Liver (tissue), 9 donors: ENCODE results near the gene EHMT1. TPM values are rescaled to one million over a fixed set of nuclear protein-coding genes. Genes with fewer than 3 reads are reported as not detected.

Experiments
- DNase-seq: peaks from one replicate; pipeline ENCODE4 v3.0.0-alpha.2; 2017; ENCODE audit warnings: low spot score
- H3K27ac ChIP-seq, 2 donors: one replicate each; pipeline ENCODE4 v1.7.0; 2013; ENCODE audit warnings: inconsistent platforms in 2 of 2, low read length in 2 of 2, control low read depth in 1 of 2, low read depth in 1 of 2, mild to moderate bottlenecking in 1 of 2
- H3K27me3 ChIP-seq, 4 donors: one replicate each; pipeline versions ENCODE4 v1.6.1 to v1.7.0; 2013; ENCODE audit warnings: low read length in 3 of 4, inconsistent platforms in 1 of 4, mild to moderate bottlenecking in 1 of 4, moderate library complexity in 1 of 4; ENCODE audit not compliant: control insufficient read depth in 4 of 4, insufficient read depth in 4 of 4
- H3K36me3 ChIP-seq, 4 donors: one replicate each; pipeline versions ENCODE4 v1.6.1 to v1.7.0; 2013; ENCODE audit warnings: low read length in 3 of 4, mild to moderate bottlenecking in 3 of 4, low read depth in 1 of 4, moderate library complexity in 1 of 4; ENCODE audit not compliant: control insufficient read depth in 4 of 4, insufficient read depth in 3 of 4
- H3K4me1 ChIP-seq, 4 donors: one replicate each; pipeline versions ENCODE4 v1.6.1 to v1.7.0; 2013; ENCODE audit warnings: low read length in 3 of 4, mild to moderate bottlenecking in 3 of 4, moderate library complexity in 1 of 4; ENCODE audit not compliant: control insufficient read depth in 4 of 4, insufficient read depth in 4 of 4
- H3K4me3 ChIP-seq, 3 donors: one replicate each; pipeline versions ENCODE4 v1.6.1 to v1.7.0; 2013; ENCODE audit warnings: low read length in 3 of 3, control low read depth in 1 of 3, low read depth in 1 of 3, mild to moderate bottlenecking in 1 of 3
- H3K9ac ChIP-seq, 2 donors: one replicate each; pipeline ENCODE4 v1.7.0; 2013; ENCODE audit warnings: low read length in 2 of 2, mild to moderate bottlenecking in 2 of 2, moderate library complexity in 2 of 2, control low read depth in 1 of 2, low read depth in 1 of 2
- H3K9me3 ChIP-seq, 4 donors: one replicate each; pipeline versions ENCODE4 v1.6.1 to v1.7.0; 2013; ENCODE audit warnings: low read length in 3 of 4; ENCODE audit not compliant: control insufficient read depth in 4 of 4
- ATF3 ChIP-seq: IDR thresholded peaks from 2 replicates; pipeline ENCODE4 v1.6.1; 2016; ENCODE audit warnings: antibody characterized with exemption
- CTCF ChIP-seq: fragments of 150-350 bp; IDR thresholded peaks from 2 replicates; pipeline ENCODE4 v1.5.1; 2017; ENCODE audit warnings: improper control_type of control experiment, low read depth, low read length; ENCODE audit not compliant: missing input control
- EGR1 ChIP-seq, 2 donors: IDR thresholded peaks; 2 replicates each; pipeline ENCODE4 v1.6.1; 2016 to 2018; ENCODE audit warnings: antibody characterized with exemption in 2 of 2, low read depth in 2 of 2
- FOXA2 ChIP-seq: IDR thresholded peaks from 2 replicates; pipeline ENCODE4 v1.6.1; 2016; ENCODE audit warnings: antibody characterized with exemption
- HNF4A ChIP-seq, 2 donors: conservative IDR thresholded peaks; 2 replicates each; pipeline ENCODE4 v1.6.1; 2016; ENCODE audit warnings: antibody characterized with exemption in 2 of 2, mild to moderate bottlenecking in 2 of 2
- JUND ChIP-seq, 2 donors: IDR thresholded peaks; 2 replicates each; pipeline ENCODE4 v1.6.1; 2016; ENCODE audit warnings: antibody characterized with exemption in 2 of 2
- MAX ChIP-seq: IDR thresholded peaks from 2 replicates; pipeline ENCODE4 v1.6.1; 2016; ENCODE audit warnings: antibody characterized with exemption
- NR2F2 ChIP-seq: IDR thresholded peaks from 2 replicates; pipeline ENCODE4 v1.6.1; 2016; ENCODE audit warnings: antibody characterized with exemption
- RAD21 ChIP-seq, 2 donors: IDR thresholded peaks; 2 replicates each; pipeline ENCODE4 v1.6.1; 2016; ENCODE audit warnings: antibody characterized with exemption in 2 of 2, mild to moderate bottlenecking in 2 of 2
- RXRA ChIP-seq, 2 donors: IDR thresholded peaks; 2 replicates each; pipeline ENCODE4 v1.6.1; 2017 to 2018; ENCODE audit warnings: antibody characterized with exemption in 2 of 2, mild to moderate bottlenecking in 1 of 2
- SP1 ChIP-seq: IDR thresholded peaks from 2 replicates; pipeline ENCODE4 v1.6.1; 2018; ENCODE audit warnings: antibody characterized with exemption, mild to moderate bottlenecking
- YY1 ChIP-seq: IDR thresholded peaks from 2 replicates; pipeline ENCODE4 v1.6.1; 2016; ENCODE audit warnings: antibody characterized with exemption, mild to moderate bottlenecking
- ZBTB33 ChIP-seq: IDR thresholded peaks from 2 replicates; pipeline ENCODE4 v1.6.1; 2016; ENCODE audit warnings: antibody characterized with exemption
- WGBS: extraction: QIAGEN DNeasy Blood & Tissue Kit; methylation state at CpG from one replicate; pipeline ENCODE4 v1.1.7; 2013; 5-methylcytosine and 5-hydroxymethylcytosine counted together
- polyA plus RNA-seq, 2 donors: library from polyadenylated mRNA; stranded (reverse) in 1 of 2; unstranded in 1 of 2; fragments of 200-250 nt in 1 of 2; fragments of >200 nt in 1 of 2; fragmentation: Nextera tagmentation in 1 of 2; extraction: Ambion mirVana in 1 of 2; gene quantifications; one replicate each; pipeline versions ENCODE4 v1.2.1 to v1.2.3, GENCODE V29; 2013 to 2015
- total RNA-seq, 2 donors: library from RNA; depleted of rRNA; stranded (reverse); fragments of >200 nt; gene quantifications; one replicate each; pipeline ENCODE4 v1.2.3, GENCODE V29; 2014
- TF ChIP-seq, protein P1 (sequence below): IDR thresholded peaks from 2 replicates; pipeline ENCODE4 v1.6.1; 2016; ENCODE audit warnings: antibody characterized with exemption, mild to moderate bottlenecking
- donor health status: healthy.
- donor health status: healthy.
- donor health status: healthy.
- donor health status: healthy.
- donor health status: healthy.

The EHMT1 gene
- total and polyA plus RNA-seq, 4 donors, result 16.1 to 48.2 (median 27.3) TPM

DNA sequence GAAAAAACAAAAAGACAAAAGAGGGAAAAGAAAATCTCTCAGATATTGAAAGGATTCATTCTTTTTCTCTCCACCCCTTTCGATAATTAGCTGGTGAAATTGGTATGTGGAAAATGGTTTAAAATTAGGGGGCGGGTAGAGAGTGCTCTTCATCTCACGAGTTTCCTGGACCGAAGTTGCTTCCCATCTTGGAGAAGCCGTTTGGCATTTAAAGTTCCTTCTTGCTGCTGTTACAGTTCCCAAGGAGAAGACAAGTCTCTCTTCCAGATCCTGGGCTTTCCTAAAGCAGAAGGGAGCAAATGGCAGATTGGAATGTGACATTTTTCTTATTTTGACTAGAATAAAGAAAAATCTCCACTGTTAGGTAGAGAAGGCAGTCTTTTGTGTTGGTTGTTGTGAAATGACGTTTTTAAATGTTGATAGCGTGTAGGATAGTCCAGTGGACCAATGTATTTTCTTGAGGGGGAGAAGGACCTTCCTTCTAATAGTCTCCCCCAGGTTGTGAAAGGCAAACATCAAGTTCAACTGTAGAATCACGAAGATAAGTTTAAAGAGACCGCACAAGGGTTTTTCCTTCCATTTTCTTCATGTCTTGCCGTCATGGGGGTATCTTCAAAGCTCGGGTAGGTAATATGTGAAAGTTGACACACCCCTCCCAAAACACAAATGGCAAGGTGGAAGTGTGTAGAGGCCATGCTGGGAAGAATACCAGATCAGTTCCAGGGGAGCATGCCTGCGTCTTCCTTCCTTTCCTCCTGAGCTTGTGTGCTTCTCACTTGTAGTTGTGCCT lies 77.5 kb downstream of the EHMT1 start:
- no peak overlapping the region for H3K9ac ChIP-seq
- WGBS, result 90% methylated on average over 12 of the region's 12 CpGs
- H3K36me3 ChIP-seq, result no peaks in the 10 kb centered on the region
- no peak overlapping the region for H3K27ac ChIP-seq
- H3K9me3 ChIP-seq, result no peaks in the 10 kb centered on the region
- H3K27me3 ChIP-seq, result no peaks in the 10 kb centered on the region
- TF ChIP-seq SP1 (no peak), FOXA2 (no peak), YY1 (no peak), EGR1 (IDR thresholded peaks at IDR 0.05; ENCODE audit: low read depth in 2 of 2) (no peak), HNF4A (conservative IDR thresholded peaks at IDR 0.05) (no peak), CTCF (no peak), RAD21 (IDR thresholded peaks at IDR 0.05) (no peak), RXRA (IDR thresholded peaks at IDR 0.05) (no peak), ATF3 (no peak), MAX (no peak)
- TF ChIP-seq, protein P1, sequence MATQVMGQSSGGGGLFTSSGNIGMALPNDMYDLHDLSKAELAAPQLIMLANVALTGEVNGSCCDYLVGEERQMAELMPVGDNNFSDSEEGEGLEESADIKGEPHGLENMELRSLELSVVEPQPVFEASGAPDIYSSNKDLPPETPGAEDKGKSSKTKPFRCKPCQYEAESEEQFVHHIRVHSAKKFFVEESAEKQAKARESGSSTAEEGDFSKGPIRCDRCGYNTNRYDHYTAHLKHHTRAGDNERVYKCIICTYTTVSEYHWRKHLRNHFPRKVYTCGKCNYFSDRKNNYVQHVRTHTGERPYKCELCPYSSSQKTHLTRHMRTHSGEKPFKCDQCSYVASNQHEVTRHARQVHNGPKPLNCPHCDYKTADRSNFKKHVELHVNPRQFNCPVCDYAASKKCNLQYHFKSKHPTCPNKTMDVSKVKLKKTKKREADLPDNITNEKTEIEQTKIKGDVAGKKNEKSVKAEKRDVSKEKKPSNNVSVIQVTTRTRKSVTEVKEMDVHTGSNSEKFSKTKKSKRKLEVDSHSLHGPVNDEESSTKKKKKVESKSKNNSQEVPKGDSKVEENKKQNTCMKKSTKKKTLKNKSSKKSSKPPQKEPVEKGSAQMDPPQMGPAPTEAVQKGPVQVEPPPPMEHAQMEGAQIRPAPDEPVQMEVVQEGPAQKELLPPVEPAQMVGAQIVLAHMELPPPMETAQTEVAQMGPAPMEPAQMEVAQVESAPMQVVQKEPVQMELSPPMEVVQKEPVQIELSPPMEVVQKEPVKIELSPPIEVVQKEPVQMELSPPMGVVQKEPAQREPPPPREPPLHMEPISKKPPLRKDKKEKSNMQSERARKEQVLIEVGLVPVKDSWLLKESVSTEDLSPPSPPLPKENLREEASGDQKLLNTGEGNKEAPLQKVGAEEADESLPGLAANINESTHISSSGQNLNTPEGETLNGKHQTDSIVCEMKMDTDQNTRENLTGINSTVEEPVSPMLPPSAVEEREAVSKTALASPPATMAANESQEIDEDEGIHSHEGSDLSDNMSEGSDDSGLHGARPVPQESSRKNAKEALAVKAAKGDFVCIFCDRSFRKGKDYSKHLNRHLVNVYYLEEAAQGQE, result no peak
- no peak overlapping the region for H3K4me3 ChIP-seq
- H3K4me1 ChIP-seq, result peaks cover 0 to 12% (median 8%) of the 10 kb centered on the region in 4 donors
- no peak for DNase-seq

DNA sequence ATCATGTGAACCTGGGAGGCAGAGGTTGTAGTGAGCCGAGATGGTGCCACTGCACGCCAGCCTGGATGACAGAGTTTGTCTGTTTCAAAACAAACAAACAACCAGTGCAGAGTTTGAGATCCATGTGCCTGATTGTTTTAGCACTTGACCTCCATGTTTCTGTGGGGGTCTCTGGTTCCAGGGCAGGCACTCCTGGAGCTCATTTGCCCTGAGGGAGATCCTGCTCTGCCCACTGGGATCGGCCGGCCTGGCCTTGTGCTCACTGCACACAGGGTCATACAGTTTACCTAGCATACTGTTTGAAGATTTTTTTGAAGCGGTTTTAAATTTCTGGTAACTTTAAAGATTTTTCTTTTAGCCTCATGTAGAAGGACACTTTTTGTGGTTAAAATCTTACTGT lies 78.4 kb downstream of the EHMT1 start:
- no peaks in the 10 kb centered on the region for H3K36me3 ChIP-seq
- H3K4me3 ChIP-seq, result no peak overlapping the region
- H3K9ac ChIP-seq, result no peak overlapping the region
- H3K27ac ChIP-seq, result no peak overlapping the region
- no peaks in the 10 kb centered on the region for H3K9me3 ChIP-seq
- H3K4me1 ChIP-seq, result peaks cover 0 to 12% (median 8%) of the 10 kb centered on the region in 4 donors
- DNase-seq, result no peak
- no peaks in the 10 kb centered on the region for H3K27me3 ChIP-seq
- TF ChIP-seq NR2F2 (no peak), ZBTB33 (no peak), HNF4A (conservative IDR thresholded peaks at IDR 0.05) (no peak), CTCF (no peak), RAD21 (IDR thresholded peaks at IDR 0.05) (no peak), EGR1 (IDR thresholded peaks at IDR 0.05; ENCODE audit: low read depth in 2 of 2) (no peak), MAX (no peak), YY1 (no peak), JUND (IDR thresholded peaks at IDR 0.05) (no peak), SP1 (no peak)
- 81% methylated on average over 5 of the region's 5 CpGs for WGBS
